DND-41 (cell line): ENCODE results near the gene TRIOBP.

ENCODE experiments used
- EZH2 ChIP-seq: IDR thresholded peaks from 3 replicates; pipeline ENCODE4 v1.6.1; 2012; ENCODE audit warnings: borderline replicate concordance, low read depth, mild to moderate bottlenecking, moderate library complexity, low read length, inconsistent platforms; ENCODE audit not compliant: severe bottlenecking
- TF ChIP-seq, protein P1 (sequence below): IDR thresholded peaks from 2 replicates; pipeline ENCODE4 v1.5.1; 2012; ENCODE audit warnings: borderline replicate concordance, low read length, moderate library complexity, mild to moderate bottlenecking; ENCODE audit not compliant: poor library complexity, severe bottlenecking; ENCODE audit errors: extremely low read depth

GRCh38 chr22:37678372-37678771, 18.5 kb upstream of the TRIOBP start:
- TF ChIP-seq, protein P1, sequence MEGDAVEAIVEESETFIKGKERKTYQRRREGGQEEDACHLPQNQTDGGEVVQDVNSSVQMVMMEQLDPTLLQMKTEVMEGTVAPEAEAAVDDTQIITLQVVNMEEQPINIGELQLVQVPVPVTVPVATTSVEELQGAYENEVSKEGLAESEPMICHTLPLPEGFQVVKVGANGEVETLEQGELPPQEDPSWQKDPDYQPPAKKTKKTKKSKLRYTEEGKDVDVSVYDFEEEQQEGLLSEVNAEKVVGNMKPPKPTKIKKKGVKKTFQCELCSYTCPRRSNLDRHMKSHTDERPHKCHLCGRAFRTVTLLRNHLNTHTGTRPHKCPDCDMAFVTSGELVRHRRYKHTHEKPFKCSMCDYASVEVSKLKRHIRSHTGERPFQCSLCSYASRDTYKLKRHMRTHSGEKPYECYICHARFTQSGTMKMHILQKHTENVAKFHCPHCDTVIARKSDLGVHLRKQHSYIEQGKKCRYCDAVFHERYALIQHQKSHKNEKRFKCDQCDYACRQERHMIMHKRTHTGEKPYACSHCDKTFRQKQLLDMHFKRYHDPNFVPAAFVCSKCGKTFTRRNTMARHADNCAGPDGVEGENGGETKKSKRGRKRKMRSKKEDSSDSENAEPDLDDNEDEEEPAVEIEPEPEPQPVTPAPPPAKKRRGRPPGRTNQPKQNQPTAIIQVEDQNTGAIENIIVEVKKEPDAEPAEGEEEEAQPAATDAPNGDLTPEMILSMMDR, result no peak
- TF ChIP-seq EZH2, result no peak
